Measurements from ENCODE around the gene JAK1. TPM values are rescaled to one million over a fixed set of nuclear protein-coding genes. Genes with fewer than 3 reads are reported as not detected.

The JAK1 gene
- total RNA-seq (2022): 73.1 and 80.0 TPM in 2 replicates
- Bru-seq, nascent RNA: percentile 88 among the genes with signal in this experiment
- BruChase-seq, experiment 1, labeled RNA remaining after a 6-hour chase: percentile 87 among the genes with signal in this experiment
- BruChase-seq, experiment 2, labeled RNA remaining after a 2-hour chase: percentile 82 among the genes with signal in this experiment
- long read RNA-seq, full-length matches to known transcripts: 171 of 238 reads
- long read RNA-seq, partial matches to known transcripts: 24 of 238 reads
- long read RNA-seq, other reads (novel, unspliced or antisense): 43 of 238 reads

DNA sequence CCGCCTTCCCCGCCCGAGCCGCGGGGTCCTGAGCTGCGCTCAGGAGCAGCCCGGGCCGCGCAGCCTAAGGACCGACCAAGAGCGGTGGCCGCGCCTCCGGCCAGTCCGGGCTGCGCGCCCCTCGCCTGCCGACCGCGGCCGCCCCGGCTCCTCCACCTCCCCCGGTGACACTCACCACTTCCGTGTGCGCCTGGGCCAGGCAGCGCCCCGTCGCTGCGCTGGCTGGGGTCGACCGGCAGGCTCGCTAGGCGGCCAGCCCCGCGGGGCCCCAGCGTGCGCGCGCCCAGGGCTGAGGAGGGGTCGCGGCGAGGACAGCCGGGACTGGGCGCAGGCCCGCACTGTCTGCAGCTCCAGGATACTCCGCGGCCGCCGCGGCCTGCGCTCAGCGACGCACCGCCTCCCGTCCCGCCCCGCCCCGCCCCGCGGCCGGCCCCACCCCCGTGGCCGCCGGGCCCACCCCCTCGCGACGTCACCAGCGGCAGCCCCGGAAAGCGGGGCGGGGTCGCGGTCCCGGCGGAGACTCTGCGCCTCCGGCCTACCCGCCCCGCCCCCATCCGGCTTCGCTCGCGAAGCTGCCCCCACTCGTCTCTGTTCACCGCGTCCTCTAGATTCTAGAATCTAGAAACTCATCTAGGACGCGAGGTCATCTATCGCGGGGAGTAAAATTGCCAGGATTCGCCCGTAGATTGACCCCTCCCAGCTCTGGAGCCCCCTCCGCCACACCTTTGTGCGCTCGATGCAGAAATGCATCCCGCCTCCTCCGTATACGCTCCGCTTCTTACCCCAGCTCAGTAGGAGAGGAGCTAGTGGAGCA is at the start of gene JAK1:
JAK1 (minus strand) TSS at position 392 of the 814 bp plus-strand sequence. CDS start 80,285 bp downstream, outside the sequence.
- CTCF ChIA-PET: interaction anchor here (0.6 to 1.2 kb wide), 7 partner anchors 13 to 1487 kb away, joined by 3 to 6 read pairs (median 3); no protein-coding TSS in a partner anchor
- intact Hi-C loops (cut with micrococcal nuclease): loop anchor here (5.0 to 10.0 kb wide), 2 partner anchors 219 to 702 kb away; partner anchors contain the start of gene RAVER2
- no TSS peak for BruUV-seq (replicated peaks)
- Mint-ChIP-seq H3K9me3 (ENCODE audit: unreplicated experiment) (no peaks in the 10 kb centered on the region), H3K27ac (ENCODE audit: low read depth, unreplicated experiment) (peak within 1 kb of the TSS; percentile 86), H3K27me3 (ENCODE audit: insufficient read depth, unreplicated experiment) (no peaks in the 10 kb centered on the region), H3K36me3 (ENCODE audit: insufficient read depth, unreplicated experiment) (no peaks in the 10 kb centered on the region), H3K4me1 (ENCODE audit: insufficient read depth, unreplicated experiment) (peaks cover 29% of the 10 kb centered on the region), H3K4me3 (ENCODE audit: unreplicated experiment) (peak within 1 kb of the TSS; percentile 82)
- TF ChIP-seq, protein P1, sequence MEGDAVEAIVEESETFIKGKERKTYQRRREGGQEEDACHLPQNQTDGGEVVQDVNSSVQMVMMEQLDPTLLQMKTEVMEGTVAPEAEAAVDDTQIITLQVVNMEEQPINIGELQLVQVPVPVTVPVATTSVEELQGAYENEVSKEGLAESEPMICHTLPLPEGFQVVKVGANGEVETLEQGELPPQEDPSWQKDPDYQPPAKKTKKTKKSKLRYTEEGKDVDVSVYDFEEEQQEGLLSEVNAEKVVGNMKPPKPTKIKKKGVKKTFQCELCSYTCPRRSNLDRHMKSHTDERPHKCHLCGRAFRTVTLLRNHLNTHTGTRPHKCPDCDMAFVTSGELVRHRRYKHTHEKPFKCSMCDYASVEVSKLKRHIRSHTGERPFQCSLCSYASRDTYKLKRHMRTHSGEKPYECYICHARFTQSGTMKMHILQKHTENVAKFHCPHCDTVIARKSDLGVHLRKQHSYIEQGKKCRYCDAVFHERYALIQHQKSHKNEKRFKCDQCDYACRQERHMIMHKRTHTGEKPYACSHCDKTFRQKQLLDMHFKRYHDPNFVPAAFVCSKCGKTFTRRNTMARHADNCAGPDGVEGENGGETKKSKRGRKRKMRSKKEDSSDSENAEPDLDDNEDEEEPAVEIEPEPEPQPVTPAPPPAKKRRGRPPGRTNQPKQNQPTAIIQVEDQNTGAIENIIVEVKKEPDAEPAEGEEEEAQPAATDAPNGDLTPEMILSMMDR (IDR thresholded peaks at IDR 0.05; ENCODE audit: unreplicated experiment): no peak
- POLR2A ChIA-PET: interaction anchor here (0.7 to 4.0 kb wide), 29 partner anchors 10 to 1408 kb away, joined by 3 to 49 read pairs (median 5); no protein-coding TSS in a partner anchor
- DNase-seq (ENCODE audit: unreplicated experiment): peak; percentile 73

DNA sequence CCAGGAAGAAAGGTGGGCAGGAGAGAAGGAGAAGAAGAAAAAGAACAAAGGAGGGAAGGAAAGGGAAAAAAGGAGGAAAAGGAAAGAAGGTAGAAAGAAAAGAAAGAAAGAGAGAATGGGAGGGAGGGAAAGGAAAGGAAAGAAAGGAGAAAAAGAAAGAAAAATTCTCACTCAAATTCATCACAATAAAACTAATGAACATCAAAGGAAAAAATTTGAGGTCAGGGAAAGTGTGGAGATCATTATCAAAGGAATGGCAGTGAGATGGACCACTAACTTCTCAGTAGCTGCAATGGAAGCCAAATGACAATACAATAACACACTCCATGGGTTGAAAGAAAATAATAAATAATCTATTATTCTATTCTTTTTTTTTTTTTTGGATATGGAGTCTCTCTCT is 48.0 kb upstream of the JAK1 start:
- Mint-ChIP-seq H3K4me3 (ENCODE audit: unreplicated experiment) (no peak overlapping the region), H3K27ac (ENCODE audit: low read depth, unreplicated experiment) (no peak overlapping the region), H3K36me3 (ENCODE audit: insufficient read depth, unreplicated experiment) (no peaks in the 10 kb centered on the region), H3K27me3 (ENCODE audit: insufficient read depth, unreplicated experiment) (no peaks in the 10 kb centered on the region), H3K9me3 (ENCODE audit: unreplicated experiment) (no peaks in the 10 kb centered on the region), H3K4me1 (ENCODE audit: insufficient read depth, unreplicated experiment) (no peaks in the 10 kb centered on the region)
- no TSS peak for BruUV-seq (replicated peaks)
- no peak for DNase-seq (ENCODE audit: unreplicated experiment)
- TF ChIP-seq, protein P1 (IDR thresholded peaks at IDR 0.05; ENCODE audit: unreplicated experiment): no peak
- intact Hi-C loops (cut with micrococcal nuclease): no loop called here
- ChIA-PET CTCF (no interaction called here), POLR2A (interaction anchor here (0.7 kb wide), 2 partner anchors 11 to 118 kb away, joined by 3 read pairs; no protein-coding TSS in a partner anchor)

DNA sequence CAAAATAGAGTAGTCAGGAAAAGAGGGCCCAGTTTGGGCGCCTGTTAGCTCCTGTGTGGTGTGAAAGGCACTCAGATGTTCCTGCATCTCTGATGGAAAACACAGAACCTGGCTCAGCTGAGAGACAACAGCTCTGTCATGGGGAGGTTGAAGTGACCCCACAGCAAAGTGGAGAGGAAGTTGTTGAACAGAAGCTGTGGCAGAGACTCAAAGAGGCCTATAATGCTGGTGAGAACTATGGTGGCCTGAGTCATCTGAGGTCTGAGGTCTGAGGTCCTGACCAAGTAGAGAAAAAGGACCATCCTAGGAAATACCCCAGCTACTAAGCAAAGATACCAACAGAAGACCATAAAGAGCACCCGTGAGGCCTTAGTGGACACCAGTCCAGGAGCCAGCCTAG is 45.6 kb upstream of the JAK1 start:
- no peak for DNase-seq (ENCODE audit: unreplicated experiment)
- CTCF ChIA-PET: interaction anchor here (0.6 to 1.4 kb wide), 6 partner anchors 10 to 1452 kb away, joined by 3 to 4 read pairs (median 4); no protein-coding TSS in a partner anchor
- H3K4me3 Mint-ChIP-seq (ENCODE audit: unreplicated experiment): no peak overlapping the region
- no peaks in the 10 kb centered on the region for H3K27me3 Mint-ChIP-seq (ENCODE audit: insufficient read depth, unreplicated experiment)
- intact Hi-C loops (cut with micrococcal nuclease): no loop called here
- H3K27ac Mint-ChIP-seq (ENCODE audit: low read depth, unreplicated experiment): no peak overlapping the region
- BruUV-seq (replicated peaks): no TSS peak
- no peaks in the 10 kb centered on the region for H3K4me1 Mint-ChIP-seq (ENCODE audit: insufficient read depth, unreplicated experiment)
- H3K9me3 Mint-ChIP-seq (ENCODE audit: unreplicated experiment): no peaks in the 10 kb centered on the region
- no peaks in the 10 kb centered on the region for H3K36me3 Mint-ChIP-seq (ENCODE audit: insufficient read depth, unreplicated experiment)
- POLR2A ChIA-PET: interaction anchor here (0.8 to 2.6 kb wide), 3 partner anchors 9 to 16 kb away, joined by 3 to 15 read pairs (median 3); no protein-coding TSS in a partner anchor
- TF ChIP-seq, protein P1 (IDR thresholded peaks at IDR 0.05; ENCODE audit: unreplicated experiment): no peak

Measured in MCF 10A (cell line).